Skeletal muscle tissue (tissue), 4 donors: Measurements from ENCODE around the gene RBM23. TPM values are rescaled to one million over a fixed set of nuclear protein-coding genes. Genes with fewer than 3 reads are reported as not detected.

Experiments used
- H3K27ac ChIP-seq: one replicate; pipeline ENCODE4 v1.7.0; 2013; ENCODE audit warnings: mild to moderate bottlenecking, low read depth, low read length, inconsistent platforms
- H3K27me3 ChIP-seq, 3 donors: one replicate each; pipeline ENCODE4 v1.7.0; 2013; ENCODE audit warnings: low read length in 3 of 3; ENCODE audit not compliant: control insufficient read depth in 3 of 3, insufficient read depth in 3 of 3
- H3K36me3 ChIP-seq, 3 donors: one replicate each; pipeline ENCODE4 v1.7.0; 2013; ENCODE audit warnings: low read length in 3 of 3; ENCODE audit not compliant: control insufficient read depth in 3 of 3, insufficient read depth in 3 of 3
- H3K4me1 ChIP-seq, 3 donors: one replicate each; pipeline ENCODE4 v1.7.0; 2013; ENCODE audit warnings: low read length in 3 of 3, mild to moderate bottlenecking in 3 of 3; ENCODE audit not compliant: control insufficient read depth in 3 of 3, insufficient read depth in 3 of 3
- H3K4me3 ChIP-seq, 3 donors: one replicate each; pipeline ENCODE4 v1.7.0; 2013; ENCODE audit warnings: low read length in 3 of 3
- H3K9ac ChIP-seq, 3 donors: one replicate each; pipeline ENCODE4 v1.7.0; 2013; ENCODE audit warnings: low read length in 3 of 3, mild to moderate bottlenecking in 3 of 3, moderate library complexity in 2 of 3, low read depth in 1 of 3
- H3K9me3 ChIP-seq, 3 donors: one replicate each; pipeline ENCODE4 v1.7.0; 2013; ENCODE audit warnings: low read length in 3 of 3; ENCODE audit not compliant: control insufficient read depth in 3 of 3
- total RNA-seq: library from RNA; depleted of rRNA; stranded (reverse); fragments of >200 nt; gene quantifications from one replicate; pipeline ENCODE4 v1.2.3, GENCODE V29; 2014
- donor health status: Osteomylitis.

Gene RBM23
- total RNA-seq, 1 donor from 2014 or later = 66.8 TPM

GRCh38 chr14:22882529-22883172, 36.3 kb downstream of the RBM23 start:
- no peak overlapping the region for H3K4me3 ChIP-seq
- peaks cover 15 to 36% (median 33%) of the 10 kb centered on the region in 3 donors for H3K27me3 ChIP-seq
- H3K9ac ChIP-seq = peak overlapping the region in 1 of 3 donors; percentile 8
- H3K4me1 ChIP-seq = peaks cover 0 to 7% (median 6%) of the 10 kb centered on the region in 3 donors
- H3K9me3 ChIP-seq = no peaks in the 10 kb centered on the region
- peaks cover 11 to 17% (median 16%) of the 10 kb centered on the region in 3 donors for H3K36me3 ChIP-seq
- H3K27ac ChIP-seq = no peak overlapping the region

- Histone ChIP-seq H3K27ac (no peak overlapping the region), H3K4me3 (no peak overlapping the region), H3K27me3 (peaks cover 15 to 36% (median 29%) of the 10 kb centered on the region in 3 donors), H3K4me1 (peaks cover 0 to 7% (median 6%) of the 10 kb centered on the region in 3 donors), H3K36me3 (peaks cover 16 to 23% (median 22%) of the 10 kb centered on the region in 3 donors), H3K9me3 (no peaks in the 10 kb centered on the region), H3K9ac (no peak overlapping the region)
These were observed 36.9 kb downstream of the RBM23 start for GRCh38 chr14:22882064-22882463.

GRCh38 chr14:22878271-22879246, 40.4 kb downstream of the RBM23 start:
- no peak overlapping the region for H3K27ac ChIP-seq
- no peaks in the 10 kb centered on the region for H3K9me3 ChIP-seq
- no peak overlapping the region for H3K4me3 ChIP-seq
- no peak overlapping the region for H3K9ac ChIP-seq
- peaks cover 0 to 2% (median 0%) of the 10 kb centered on the region in 3 donors for H3K4me1 ChIP-seq
- peaks cover 9 to 16% (median 12%) of the 10 kb centered on the region in 3 donors for H3K27me3 ChIP-seq
- peaks cover 45 to 53% (median 52%) of the 10 kb centered on the region in 3 donors for H3K36me3 ChIP-seq

- H3K9me3 ChIP-seq = no peaks in the 10 kb centered on the region
- no peak overlapping the region for H3K9ac ChIP-seq
- peaks cover 7 to 8% (median 7%) of the 10 kb centered on the region in 3 donors for H3K4me1 ChIP-seq
- H3K27ac ChIP-seq = no peak overlapping the region
- peaks cover 48 to 57% (median 52%) of the 10 kb centered on the region in 3 donors for H3K36me3 ChIP-seq
- H3K27me3 ChIP-seq = peaks cover 0 to 2% (median 2%) of the 10 kb centered on the region in 3 donors
- no peak overlapping the region for H3K4me3 ChIP-seq
These were observed 41.9 kb downstream of the RBM23 start for GRCh38 chr14:22877000-22877501.

- no peak overlapping the region for H3K4me3 ChIP-seq
- no peak overlapping the region for H3K9ac ChIP-seq
- H3K4me1 ChIP-seq = peaks cover 8 to 10% (median 9%) of the 10 kb centered on the region in 3 donors
- no peaks in the 10 kb centered on the region for H3K9me3 ChIP-seq
- H3K27me3 ChIP-seq = no peaks in the 10 kb centered on the region
- no peak overlapping the region for H3K27ac ChIP-seq
- peaks cover 48 to 57% (median 52%) of the 10 kb centered on the region in 3 donors for H3K36me3 ChIP-seq
These were observed 43.1 kb downstream of the RBM23 start for GRCh38 chr14:22875748-22876319.

GRCh38 chr14:22875003-22875747, 43.8 kb downstream of the RBM23 start:
- Histone ChIP-seq H3K27ac (no peak overlapping the region), H3K4me1 (peaks cover 13 to 16% (median 15%) of the 10 kb centered on the region in 3 donors), H3K9me3 (no peaks in the 10 kb centered on the region), H3K27me3 (no peaks in the 10 kb centered on the region), H3K36me3 (peaks cover 48 to 57% (median 52%) of the 10 kb centered on the region in 3 donors), H3K9ac (no peak overlapping the region), H3K4me3 (no peak overlapping the region)

- Histone ChIP-seq H3K27ac (peak overlapping the region; percentile 94), H3K4me3 (peak overlapping the region; percentile 85 to 93 (median 85)), H3K9me3 (no peaks in the 10 kb centered on the region), H3K27me3 (no peaks in the 10 kb centered on the region), H3K36me3 (peaks cover 39 to 43% (median 40%) of the 10 kb centered on the region in 3 donors), H3K4me1 (peaks cover 13 to 18% (median 15%) of the 10 kb centered on the region in 3 donors), H3K9ac (peak overlapping the region; percentile 57 to 94 (median 89))
These were observed 46.0 kb downstream of the RBM23 start for GRCh38 chr14:22872833-22873520.

- peak overlapping the region; percentile 89 to 97 (median 94) for H3K9ac ChIP-seq
- H3K36me3 ChIP-seq = peaks cover 33 to 36% (median 33%) of the 10 kb centered on the region in 3 donors
- H3K4me1 ChIP-seq = peaks cover 13 to 18% (median 15%) of the 10 kb centered on the region in 3 donors
- peak overlapping the region; percentile 94 for H3K27ac ChIP-seq
- H3K4me3 ChIP-seq = peak overlapping the region; percentile 85 to 93 (median 85)
- H3K9me3 ChIP-seq = no peaks in the 10 kb centered on the region
- H3K27me3 ChIP-seq = no peaks in the 10 kb centered on the region
These were observed 46.7 kb downstream of the RBM23 start for GRCh38 chr14:22872033-22872832.
